ENCODE measurements around the gene LOX. TPM values are rescaled to one million over a fixed set of nuclear protein-coding genes. Genes with fewer than 3 reads are reported as not detected.

LOX gene
- polyA plus RNA-seq, 2 donors, result 0.71 to 1.2 TPM

- no peak overlapping the region for H3K27ac ChIP-seq (ENCODE audit: low read depth in 2 of 2, low read length in 1 of 2)
- WGBS, 2 donors, result 76 to 80% methylated on average over 1 of the region's 1 CpG
- H3K4me3 ChIP-seq (ENCODE audit: low read depth in 1 of 2, low read length in 2 of 2), result no peak overlapping the region
- H3K4me1 ChIP-seq (ENCODE audit: control insufficient read depth in 2 of 2, insufficient read depth in 2 of 2, low read length in 1 of 2), result no peaks in the 10 kb centered on the region
- no peaks in the 10 kb centered on the region for H3K27me3 ChIP-seq (ENCODE audit: control insufficient read depth in 1 of 2, insufficient read depth in 2 of 2, low read length in 2 of 2)
- no peaks in the 10 kb centered on the region for H3K36me3 ChIP-seq (ENCODE audit: control insufficient read depth in 2 of 2, insufficient read depth in 2 of 2, low read length in 1 of 2)
- H3K9me3 ChIP-seq (ENCODE audit: control insufficient read depth in 2 of 2, insufficient read depth in 1 of 2, low read depth in 1 of 2, low read length in 1 of 2), result no peaks in the 10 kb centered on the region
Observed at GRCh38 chr5:122063836-122064235, 14.2 kb downstream of the LOX start.

- Histone ChIP-seq H3K9me3 (ENCODE audit: control insufficient read depth in 2 of 2, insufficient read depth in 1 of 2, low read depth in 1 of 2, low read length in 1 of 2) (no peaks in the 10 kb centered on the region), H3K4me1 (ENCODE audit: control insufficient read depth in 2 of 2, insufficient read depth in 2 of 2, low read length in 1 of 2) (no peaks in the 10 kb centered on the region), H3K27me3 (ENCODE audit: control insufficient read depth in 1 of 2, insufficient read depth in 2 of 2, low read length in 2 of 2) (no peaks in the 10 kb centered on the region), H3K36me3 (ENCODE audit: control insufficient read depth in 2 of 2, insufficient read depth in 2 of 2, low read length in 1 of 2) (no peaks in the 10 kb centered on the region), H3K4me3 (ENCODE audit: low read depth in 1 of 2, low read length in 2 of 2) (no peak overlapping the region), H3K27ac (ENCODE audit: low read depth in 2 of 2, low read length in 1 of 2) (no peak overlapping the region)
- WGBS, 2 donors, result 45 to 52% methylated on average over 1 of the region's 1 CpG
Observed at GRCh38 chr5:122062205-122062604, 15.9 kb downstream of the LOX start.

- H3K4me1 ChIP-seq (ENCODE audit: control insufficient read depth in 2 of 2, insufficient read depth in 2 of 2, low read length in 1 of 2), result no peaks in the 10 kb centered on the region
- no peak overlapping the region for H3K27ac ChIP-seq (ENCODE audit: low read depth in 2 of 2, low read length in 1 of 2)
- no peak overlapping the region for H3K4me3 ChIP-seq (ENCODE audit: low read depth in 1 of 2, low read length in 2 of 2)
- H3K9me3 ChIP-seq (ENCODE audit: control insufficient read depth in 2 of 2, insufficient read depth in 1 of 2, low read depth in 1 of 2, low read length in 1 of 2), result no peaks in the 10 kb centered on the region
- peaks cover 0 to 2% of the 10 kb centered on the region in 2 donors for H3K36me3 ChIP-seq (ENCODE audit: control insufficient read depth in 2 of 2, insufficient read depth in 2 of 2, low read length in 1 of 2)
- H3K27me3 ChIP-seq (ENCODE audit: control insufficient read depth in 1 of 2, insufficient read depth in 2 of 2, low read length in 2 of 2), result no peaks in the 10 kb centered on the region
Observed at GRCh38 chr5:122056913-122057312, 21.1 kb downstream of the LOX start.

- H3K4me1 ChIP-seq (ENCODE audit: control insufficient read depth in 2 of 2, insufficient read depth in 2 of 2, low read length in 1 of 2), result no peaks in the 10 kb centered on the region
- no peaks in the 10 kb centered on the region for H3K9me3 ChIP-seq (ENCODE audit: control insufficient read depth in 2 of 2, insufficient read depth in 1 of 2, low read depth in 1 of 2, low read length in 1 of 2)
- H3K27ac ChIP-seq (ENCODE audit: low read depth in 2 of 2, low read length in 1 of 2), result no peak overlapping the region
- no peak overlapping the region for H3K4me3 ChIP-seq (ENCODE audit: low read depth in 1 of 2, low read length in 2 of 2)
- peaks cover 0 to 2% of the 10 kb centered on the region in 2 donors for H3K36me3 ChIP-seq (ENCODE audit: control insufficient read depth in 2 of 2, insufficient read depth in 2 of 2, low read length in 1 of 2)
- 76 to 81% methylated on average over 4 of the region's 4 CpGs for WGBS, 2 donors
- no peaks in the 10 kb centered on the region for H3K27me3 ChIP-seq (ENCODE audit: control insufficient read depth in 1 of 2, insufficient read depth in 2 of 2, low read length in 2 of 2)
Observed at GRCh38 chr5:122054266-122054665, 23.8 kb downstream of the LOX start.

GRCh38 chr5:122053181-122054109 lies 24.6 kb downstream of the LOX start:
- H3K4me1 ChIP-seq (ENCODE audit: control insufficient read depth in 2 of 2, insufficient read depth in 2 of 2, low read length in 1 of 2), result no peaks in the 10 kb centered on the region
- no peaks in the 10 kb centered on the region for H3K27me3 ChIP-seq (ENCODE audit: control insufficient read depth in 1 of 2, insufficient read depth in 2 of 2, low read length in 2 of 2)
- H3K4me3 ChIP-seq (ENCODE audit: low read depth in 1 of 2, low read length in 2 of 2), result no peak overlapping the region
- H3K36me3 ChIP-seq (ENCODE audit: control insufficient read depth in 2 of 2, insufficient read depth in 2 of 2, low read length in 1 of 2), result peaks cover 0 to 2% of the 10 kb centered on the region in 2 donors
- H3K9me3 ChIP-seq (ENCODE audit: control insufficient read depth in 2 of 2, insufficient read depth in 1 of 2, low read depth in 1 of 2, low read length in 1 of 2), result no peaks in the 10 kb centered on the region
- no peak overlapping the region for H3K27ac ChIP-seq (ENCODE audit: low read depth in 2 of 2, low read length in 1 of 2)
- 81 to 84% methylated on average over 4 of the region's 4 CpGs for WGBS, 2 donors

DNA sequence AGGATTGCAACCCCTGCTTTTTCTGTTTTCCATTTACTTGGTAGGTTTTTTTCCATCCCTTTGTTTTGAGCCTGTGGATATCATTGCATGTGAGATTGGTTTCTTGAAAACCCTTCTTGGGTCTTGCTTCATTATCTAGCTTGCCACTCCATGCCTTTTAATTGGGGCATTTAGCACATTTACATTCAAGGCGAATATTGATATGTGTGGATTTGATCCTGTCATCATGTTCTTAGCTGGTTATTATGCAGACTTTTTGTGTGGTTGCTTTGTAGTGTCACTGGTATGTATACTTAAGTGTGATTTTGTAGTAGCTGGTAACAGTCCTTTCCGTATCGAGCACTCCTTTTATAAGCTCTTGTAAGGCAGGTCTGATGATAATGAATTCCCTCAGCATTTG lies 26.5 kb downstream of the LOX start:
- Histone ChIP-seq H3K36me3 (ENCODE audit: control insufficient read depth in 2 of 2, insufficient read depth in 2 of 2, low read length in 1 of 2) (peaks cover 0 to 2% of the 10 kb centered on the region in 2 donors), H3K27ac (ENCODE audit: low read depth in 2 of 2, low read length in 1 of 2) (no peak overlapping the region), H3K27me3 (ENCODE audit: control insufficient read depth in 1 of 2, insufficient read depth in 2 of 2, low read length in 2 of 2) (no peaks in the 10 kb centered on the region), H3K4me1 (ENCODE audit: control insufficient read depth in 2 of 2, insufficient read depth in 2 of 2, low read length in 1 of 2) (no peaks in the 10 kb centered on the region), H3K4me3 (ENCODE audit: low read depth in 1 of 2, low read length in 2 of 2) (no peak overlapping the region), H3K9me3 (ENCODE audit: control insufficient read depth in 2 of 2, insufficient read depth in 1 of 2, low read depth in 1 of 2, low read length in 1 of 2) (no peaks in the 10 kb centered on the region)
- 97 to 98% methylated on average over 3 of the region's 3 CpGs for WGBS, 2 donors

GRCh38 chr5:122050959-122051358 lies 27.1 kb downstream of the LOX start:
- H3K27me3 ChIP-seq (ENCODE audit: control insufficient read depth in 1 of 2, insufficient read depth in 2 of 2, low read length in 2 of 2), result no peaks in the 10 kb centered on the region
- H3K4me1 ChIP-seq (ENCODE audit: control insufficient read depth in 2 of 2, insufficient read depth in 2 of 2, low read length in 1 of 2), result no peaks in the 10 kb centered on the region
- H3K36me3 ChIP-seq (ENCODE audit: control insufficient read depth in 2 of 2, insufficient read depth in 2 of 2, low read length in 1 of 2), result peaks cover 0 to 2% of the 10 kb centered on the region in 2 donors
- H3K4me3 ChIP-seq (ENCODE audit: low read depth in 1 of 2, low read length in 2 of 2), result no peak overlapping the region
- H3K9me3 ChIP-seq (ENCODE audit: control insufficient read depth in 2 of 2, insufficient read depth in 1 of 2, low read depth in 1 of 2, low read length in 1 of 2), result no peaks in the 10 kb centered on the region
- no peak overlapping the region for H3K27ac ChIP-seq (ENCODE audit: low read depth in 2 of 2, low read length in 1 of 2)

- Histone ChIP-seq H3K36me3 (ENCODE audit: control insufficient read depth in 2 of 2, insufficient read depth in 2 of 2, low read length in 1 of 2) (no peaks in the 10 kb centered on the region), H3K9me3 (ENCODE audit: control insufficient read depth in 2 of 2, insufficient read depth in 1 of 2, low read depth in 1 of 2, low read length in 1 of 2) (peaks cover 0 to 2% of the 10 kb centered on the region in 2 donors), H3K27ac (ENCODE audit: low read depth in 2 of 2, low read length in 1 of 2) (no peak overlapping the region), H3K4me1 (ENCODE audit: control insufficient read depth in 2 of 2, insufficient read depth in 2 of 2, low read length in 1 of 2) (no peaks in the 10 kb centered on the region), H3K4me3 (ENCODE audit: low read depth in 1 of 2, low read length in 2 of 2) (no peak overlapping the region), H3K27me3 (ENCODE audit: control insufficient read depth in 1 of 2, insufficient read depth in 2 of 2, low read length in 2 of 2) (no peaks in the 10 kb centered on the region)
- 80 to 87% methylated on average over 3 of the region's 3 CpGs for WGBS, 2 donors
Observed at GRCh38 chr5:122040636-122041302, 37.3 kb downstream of the LOX start.

DNA sequence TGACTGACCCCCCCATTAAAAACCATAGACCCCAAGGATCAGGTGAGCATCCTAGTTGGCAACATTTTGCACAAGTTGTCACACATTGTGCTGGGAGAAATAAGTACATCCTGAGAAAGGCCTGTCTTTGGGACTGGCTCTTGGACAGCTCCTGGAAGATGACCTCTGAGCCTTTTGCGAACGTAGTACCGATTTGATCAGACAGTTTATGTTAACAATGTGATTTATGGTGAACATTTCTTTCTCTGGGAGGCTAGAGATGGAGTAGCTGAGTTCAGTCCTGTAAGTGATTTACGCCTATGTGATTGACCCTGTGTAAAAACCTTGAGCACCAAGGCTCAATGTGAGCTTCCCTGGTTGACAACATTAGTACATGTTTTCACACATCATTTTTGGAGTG lies 41.7 kb downstream of the LOX start:
- H3K4me1 ChIP-seq (ENCODE audit: control insufficient read depth in 2 of 2, insufficient read depth in 2 of 2, low read length in 1 of 2), result no peaks in the 10 kb centered on the region
- H3K9me3 ChIP-seq (ENCODE audit: control insufficient read depth in 2 of 2, insufficient read depth in 1 of 2, low read depth in 1 of 2, low read length in 1 of 2), result no peaks in the 10 kb centered on the region
- H3K27ac ChIP-seq (ENCODE audit: low read depth in 2 of 2, low read length in 1 of 2), result no peak overlapping the region
- no peak overlapping the region for H3K4me3 ChIP-seq (ENCODE audit: low read depth in 1 of 2, low read length in 2 of 2)
- H3K27me3 ChIP-seq (ENCODE audit: control insufficient read depth in 1 of 2, insufficient read depth in 2 of 2, low read length in 2 of 2), result no peaks in the 10 kb centered on the region
- WGBS, 2 donors, result 68 to 75% methylated on average over 4 of the region's 4 CpGs
- no peaks in the 10 kb centered on the region for H3K36me3 ChIP-seq (ENCODE audit: control insufficient read depth in 2 of 2, insufficient read depth in 2 of 2, low read length in 1 of 2)
